ENCODE measurements around the gene EYS. TPM values are rescaled to one million over a fixed set of nuclear protein-coding genes. Genes with fewer than 3 reads are reported as not detected.

EYS gene
- total and polyA plus RNA-seq, 9 of the 15 experiments (the other 6 are each of a cell fraction or from before 2014, with no cell fraction given), result 0.03 to 0.36 (median 0.10) TPM; not detected in 2

DNA sequence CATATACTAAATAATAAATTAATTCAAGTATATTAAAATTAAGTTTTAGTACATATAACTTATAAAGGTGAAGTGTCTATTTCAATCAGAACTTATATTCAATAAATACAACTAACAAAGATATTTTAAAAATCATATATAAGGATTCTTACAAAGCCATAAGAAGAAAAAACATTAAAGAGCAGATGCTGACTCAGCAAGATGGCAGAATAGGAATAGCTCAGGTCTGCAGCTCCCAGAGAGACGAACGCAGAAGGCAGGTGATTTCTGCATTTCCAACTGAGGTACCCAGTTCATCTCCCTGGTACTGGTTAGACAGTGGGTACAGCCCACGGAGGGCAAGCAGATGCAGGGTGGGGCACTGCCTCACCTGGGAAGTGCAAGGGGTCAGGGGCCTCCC is 811.1 kb downstream of the EYS start:
- in situ Hi-C loops (cut with MboI) (no loop called here), intact Hi-C loops (cut with micrococcal nuclease) (no loop called here)
- Histone ChIP-seq H3K9me1 (ENCODE audit: control insufficient read depth, insufficient read depth, low read length) (no peaks in the 10 kb centered on the region), H3K9ac (ENCODE audit: insufficient read depth in 1 of 2, low read depth in 2 of 2, low read length in 2 of 2) (no peak overlapping the region), H3K27ac (ENCODE audit: extremely low read depth, low read depth, low read length) (no peak overlapping the region), H3K4me3 (no peak overlapping the region), H4K20me1 (replicated peaks; ENCODE audit: control insufficient read depth, insufficient read depth, low read length) (no peaks in the 10 kb centered on the region), H3K4me1 (replicated peaks in 1 of 2; ENCODE audit: control insufficient read depth in 2 of 2, insufficient read depth in 2 of 2, low read length in 2 of 2) (no peaks in the 10 kb centered on the region), H3K4me2 (ENCODE audit: insufficient read depth, low read length) (no peak overlapping the region), H3K27me3 (ENCODE audit: control insufficient read depth in 2 of 2, insufficient read depth in 2 of 2, low read length in 2 of 2) (no peaks in the 10 kb centered on the region), H3K9me3 (replicated peaks; ENCODE audit: control insufficient read depth, insufficient read depth, low read depth, low read length) (no peaks in the 10 kb centered on the region), H3K79me2 (ENCODE audit: control insufficient read depth, insufficient read depth, low read length) (no peaks in the 10 kb centered on the region), H3K36me3 (ENCODE audit: control insufficient read depth, insufficient read depth, low read length) (no peaks in the 10 kb centered on the region), H2AFZ (ENCODE audit: low read depth, low read length) (no peak overlapping the region)
- TF ChIP-seq ZNF41 (CRISPR knock-in tag; conservative IDR thresholded peaks at IDR 0.05), result no peak
- TF ChIP-seq ZNF224 (CRISPR knock-in tag; IDR thresholded peaks at IDR 0.05), result no peak
- TF ChIP-seq MAFG (tag; conservative IDR thresholded peaks at IDR 0.05), result peak; percentile 82
- TF ChIP-seq ZNF316 (IDR thresholded peaks at IDR 0.05), result peak; percentile 85
- peak; percentile 89 for TF ChIP-seq MAFK (IDR thresholded peaks at IDR 0.05; ENCODE audit: low read length)
- TF ChIP-seq, protein P1, sequence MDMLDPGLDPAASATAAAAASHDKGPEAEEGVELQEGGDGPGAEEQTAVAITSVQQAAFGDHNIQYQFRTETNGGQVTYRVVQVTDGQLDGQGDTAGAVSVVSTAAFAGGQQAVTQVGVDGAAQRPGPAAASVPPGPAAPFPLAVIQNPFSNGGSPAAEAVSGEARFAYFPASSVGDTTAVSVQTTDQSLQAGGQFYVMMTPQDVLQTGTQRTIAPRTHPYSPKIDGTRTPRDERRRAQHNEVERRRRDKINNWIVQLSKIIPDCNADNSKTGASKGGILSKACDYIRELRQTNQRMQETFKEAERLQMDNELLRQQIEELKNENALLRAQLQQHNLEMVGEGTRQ (CRISPR knock-in tag; IDR thresholded peaks at IDR 0.05), result no peak
- TF ChIP-seq MAFF (IDR thresholded peaks at IDR 0.05; ENCODE audit: low read length), result peak; percentile 73
- no peak for TF ChIP-seq IRF2 (CRISPR knock-in tag; IDR thresholded peaks at IDR 0.05)
- TF ChIP-seq C11orf30 (IDR thresholded peaks at IDR 0.05; ENCODE audit: low read depth), result peak; percentile 78
- FAIRE-seq (no peak), DNase-seq (ENCODE audit: extremely low read depth in 1 of 4, low spot score in 3 of 4) (no peak), ATAC-seq (no peak)
- BruUV-seq (replicated peaks), result no TSS peak
- 4% methylated on average over 3 of the region's 3 CpGs for WGBS (ENCODE audit: insufficient coverage, low coverage, missing lambda C conversion rate)
- CTCF ChIA-PET (ENCODE audit: low intra/inter-chr PET ratio), result no interaction called here
- POLR2A ChIA-PET, result no interaction called here
